Cardiac muscle cell (in vitro differentiated cells and primary cell): ENCODE measurements around the gene NAPB. TPM values are rescaled to one million over a fixed set of nuclear protein-coding genes. Genes with fewer than 3 reads are reported as not detected.

ENCODE experiments used
- DNase-seq, 2 donors: peaks; one replicate each; pipeline versions ENCODE4 v3.0.0 to v3.0.0-alpha.2; 2010 to 2017; ENCODE audit warnings: low read depth in 1 of 2, low spot score in 1 of 2
- H3K27ac ChIP-seq: fragments of 200-600 bp; sonication (generic); 2 replicates; pipeline ENCODE4 v1.5.1; 2016
- H3K27me3 ChIP-seq: fragments of 200-600 bp; sonication (generic); 2 replicates; pipeline ENCODE4 v1.6.0; 2016; ENCODE audit warnings: control low read depth
- H3K36me3 ChIP-seq: fragments of 200-600 bp; sonication (generic); 2 replicates; pipeline ENCODE4 v1.5.1; 2016; ENCODE audit warnings: control low read depth
- H3K4me1 ChIP-seq: fragments of 200-600 bp; sonication (generic); 2 replicates; pipeline ENCODE4 v1.8.1; 2017; ENCODE audit warnings: low read depth, mild to moderate bottlenecking, mixed run types
- H3K4me3 ChIP-seq: fragments of 200-600 bp; sonication (generic); 2 replicates; pipeline ENCODE4 v1.5.1; 2016; ENCODE audit warnings: mild to moderate bottlenecking
- H3K9me3 ChIP-seq: fragments of 200-600 bp; sonication (generic); 2 replicates; pipeline ENCODE4 v1.5.1; 2017; ENCODE audit warnings: low read depth, mild to moderate bottlenecking, control low read depth
- polyA plus RNA-seq: library from polyadenylated mRNA; unstranded; fragments of >200 nt; fragmentation: Nextera tagmentation; extraction: Ambion mirVana; gene quantifications from 2 replicates; pipeline ENCODE4 v1.2.1, GENCODE V29; 2016
- total RNA-seq: library from RNA; depleted of rRNA; stranded (reverse); fragments of >200 nt; gene quantifications from 2 replicates; pipeline ENCODE4 v1.2.3, GENCODE V29; 2016
- TF ChIP-seq, protein P1 (sequence below): IDR thresholded peaks from 2 replicates; pipeline ENCODE4 v1.5.1; 2012; ENCODE audit warnings: low read depth, mild to moderate bottlenecking, low read length

NAPB gene
- total and polyA plus RNA-seq, 2 experiments from 2014 or later: 12.9 to 16.6 TPM

DNA sequence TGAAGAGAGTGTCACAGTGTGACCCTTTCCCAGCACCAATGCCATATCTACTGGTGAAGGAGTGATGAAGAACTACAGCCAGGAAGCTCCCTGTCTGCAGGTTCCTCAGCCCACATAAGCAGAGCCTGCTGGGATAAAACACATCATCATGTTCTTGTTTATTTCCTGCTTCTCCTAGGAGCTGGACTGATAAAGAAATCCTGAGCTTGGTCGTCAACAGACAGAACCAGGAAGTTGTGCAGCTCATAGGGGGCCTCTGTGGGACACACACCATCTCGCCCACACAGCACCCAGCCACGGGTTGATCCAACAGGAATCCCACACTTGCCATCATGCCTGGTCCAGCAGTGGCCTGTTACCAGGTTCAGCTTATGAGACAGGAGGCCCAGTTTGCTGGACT, 15.4 kb upstream of the NAPB start:
- DNase-seq: peak in 1 of 2 donors; percentile 67
- H3K36me3 ChIP-seq: no peaks in the 10 kb centered on the region
- no peak overlapping the region for H3K4me3 ChIP-seq
- H3K4me1 ChIP-seq: peaks cover 5% of the 10 kb centered on the region
- no peaks in the 10 kb centered on the region for H3K9me3 ChIP-seq
- H3K27me3 ChIP-seq: no peaks in the 10 kb centered on the region
- H3K27ac ChIP-seq: no peak overlapping the region
- TF ChIP-seq, protein P1, sequence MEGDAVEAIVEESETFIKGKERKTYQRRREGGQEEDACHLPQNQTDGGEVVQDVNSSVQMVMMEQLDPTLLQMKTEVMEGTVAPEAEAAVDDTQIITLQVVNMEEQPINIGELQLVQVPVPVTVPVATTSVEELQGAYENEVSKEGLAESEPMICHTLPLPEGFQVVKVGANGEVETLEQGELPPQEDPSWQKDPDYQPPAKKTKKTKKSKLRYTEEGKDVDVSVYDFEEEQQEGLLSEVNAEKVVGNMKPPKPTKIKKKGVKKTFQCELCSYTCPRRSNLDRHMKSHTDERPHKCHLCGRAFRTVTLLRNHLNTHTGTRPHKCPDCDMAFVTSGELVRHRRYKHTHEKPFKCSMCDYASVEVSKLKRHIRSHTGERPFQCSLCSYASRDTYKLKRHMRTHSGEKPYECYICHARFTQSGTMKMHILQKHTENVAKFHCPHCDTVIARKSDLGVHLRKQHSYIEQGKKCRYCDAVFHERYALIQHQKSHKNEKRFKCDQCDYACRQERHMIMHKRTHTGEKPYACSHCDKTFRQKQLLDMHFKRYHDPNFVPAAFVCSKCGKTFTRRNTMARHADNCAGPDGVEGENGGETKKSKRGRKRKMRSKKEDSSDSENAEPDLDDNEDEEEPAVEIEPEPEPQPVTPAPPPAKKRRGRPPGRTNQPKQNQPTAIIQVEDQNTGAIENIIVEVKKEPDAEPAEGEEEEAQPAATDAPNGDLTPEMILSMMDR: no peak

DNA sequence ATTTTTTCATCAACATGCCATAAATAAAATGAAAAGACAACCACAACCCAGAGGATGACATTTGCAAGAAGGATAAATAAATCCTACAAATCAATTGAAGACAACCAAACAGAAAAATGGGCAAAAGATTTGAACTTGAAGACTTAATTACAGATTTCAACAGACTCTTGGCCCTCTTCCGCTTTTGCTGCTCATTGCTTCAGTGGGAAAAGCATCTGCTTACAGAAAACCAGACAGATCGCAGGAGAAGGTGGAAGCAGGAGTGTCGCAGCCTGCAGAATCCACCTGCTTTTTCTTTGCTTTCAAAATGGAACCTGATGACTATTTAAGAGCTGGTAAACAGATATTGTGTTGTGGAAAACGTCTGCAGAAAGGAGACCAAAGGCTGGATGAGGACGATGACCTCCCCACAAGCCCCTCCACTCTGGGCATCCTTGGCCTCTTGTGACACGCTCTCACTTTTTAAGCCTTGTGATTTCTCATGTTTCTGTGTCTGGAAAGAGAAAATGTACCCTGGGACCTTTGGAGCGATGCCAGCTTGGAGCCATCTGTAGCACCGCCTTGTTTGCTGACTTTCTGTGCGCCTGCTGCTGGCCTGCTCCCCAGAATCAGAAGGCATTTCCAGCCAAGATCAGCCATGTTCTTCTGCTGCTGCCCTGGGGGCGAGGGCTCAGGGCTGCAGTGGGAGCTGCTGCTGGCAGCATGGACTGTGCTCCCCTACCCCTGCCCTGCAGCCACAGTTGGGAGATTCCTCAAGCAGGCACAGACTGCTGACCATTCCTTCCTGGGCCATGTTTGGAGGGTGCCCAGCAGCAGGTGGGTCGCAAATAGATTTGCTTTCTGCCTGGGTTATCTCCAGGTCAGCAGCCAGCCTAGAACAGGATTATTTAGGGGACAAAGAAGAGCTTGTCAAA, 14.6 kb upstream of the NAPB start:
- H3K4me1 ChIP-seq: peaks cover 5% of the 10 kb centered on the region
- H3K27me3 ChIP-seq: no peaks in the 10 kb centered on the region
- H3K27ac ChIP-seq: no peak overlapping the region
- H3K36me3 ChIP-seq: no peaks in the 10 kb centered on the region
- H3K4me3 ChIP-seq: no peak overlapping the region
- DNase-seq: peak in 1 of 2 donors; percentile 37
- TF ChIP-seq, protein P1: no peak
- H3K9me3 ChIP-seq: no peaks in the 10 kb centered on the region

DNA sequence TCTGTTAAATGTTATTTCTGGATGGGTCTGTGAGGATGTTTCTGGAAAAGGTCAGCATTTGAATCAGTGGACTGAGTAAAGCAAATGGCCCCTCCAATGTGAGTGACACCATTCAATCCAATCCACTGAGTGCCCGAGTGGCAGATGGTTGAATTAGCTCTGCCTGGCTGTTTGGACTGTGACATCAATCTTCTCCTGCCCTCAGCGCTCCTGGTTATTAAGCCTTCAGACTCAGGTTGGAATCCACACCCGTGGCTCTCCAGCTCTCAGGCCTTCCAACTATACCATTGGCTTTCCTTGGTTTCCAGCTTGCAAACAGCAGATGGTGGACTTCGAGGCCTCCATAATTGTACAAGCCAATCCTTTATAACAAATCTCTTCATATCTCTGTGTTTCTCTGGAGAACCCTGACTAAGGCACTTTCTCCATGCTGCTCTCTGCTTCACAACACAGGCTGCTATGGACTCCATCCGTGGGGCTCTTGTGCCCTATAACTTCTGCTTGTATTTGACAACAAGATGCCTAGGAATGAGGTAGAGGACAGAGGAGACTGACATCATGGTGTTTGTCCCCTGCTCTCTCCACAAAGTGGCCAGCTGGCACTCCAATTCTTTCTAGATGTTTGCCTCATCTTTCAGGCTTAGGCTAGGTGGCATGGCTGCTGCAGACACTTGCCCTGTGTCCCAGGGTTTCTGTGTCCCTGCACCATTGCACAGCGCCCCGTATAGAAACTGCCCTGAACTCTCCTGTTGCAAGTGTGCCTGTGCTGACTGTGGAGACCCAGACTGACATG, 13.4 kb upstream of the NAPB start:
- DNase-seq: no peak
- Histone ChIP-seq H3K27ac (no peak overlapping the region), H3K4me3 (no peak overlapping the region), H3K9me3 (no peaks in the 10 kb centered on the region), H3K36me3 (no peaks in the 10 kb centered on the region), H3K4me1 (peaks cover 5% of the 10 kb centered on the region), H3K27me3 (no peaks in the 10 kb centered on the region)
- TF ChIP-seq, protein P1: no peak

DNA sequence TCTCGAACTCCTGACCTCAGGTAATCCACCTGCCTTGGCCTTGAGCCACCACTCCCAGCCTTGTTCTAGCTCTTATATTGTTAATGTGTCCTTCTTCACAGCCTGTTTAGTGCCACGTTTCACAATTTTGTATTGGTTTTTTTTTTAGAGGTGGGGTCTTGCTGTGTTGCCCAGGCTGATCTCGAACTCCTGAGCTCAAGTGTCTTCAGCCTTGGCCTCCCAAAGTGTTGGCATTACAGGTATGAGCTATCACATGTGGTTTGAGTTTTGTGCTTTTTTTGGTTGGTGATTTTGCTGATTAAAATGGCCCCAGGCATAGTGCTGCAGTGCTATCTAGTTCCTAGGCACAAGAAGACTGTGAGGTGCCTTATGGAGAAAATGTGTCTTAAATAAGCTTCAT, 12.3 kb upstream of the NAPB start:
- Histone ChIP-seq H3K27me3 (no peaks in the 10 kb centered on the region), H3K4me1 (peaks cover 5% of the 10 kb centered on the region), H3K4me3 (no peak overlapping the region), H3K36me3 (no peaks in the 10 kb centered on the region), H3K9me3 (no peaks in the 10 kb centered on the region), H3K27ac (no peak overlapping the region)
- TF ChIP-seq, protein P1: no peak
- DNase-seq: no peak

DNA sequence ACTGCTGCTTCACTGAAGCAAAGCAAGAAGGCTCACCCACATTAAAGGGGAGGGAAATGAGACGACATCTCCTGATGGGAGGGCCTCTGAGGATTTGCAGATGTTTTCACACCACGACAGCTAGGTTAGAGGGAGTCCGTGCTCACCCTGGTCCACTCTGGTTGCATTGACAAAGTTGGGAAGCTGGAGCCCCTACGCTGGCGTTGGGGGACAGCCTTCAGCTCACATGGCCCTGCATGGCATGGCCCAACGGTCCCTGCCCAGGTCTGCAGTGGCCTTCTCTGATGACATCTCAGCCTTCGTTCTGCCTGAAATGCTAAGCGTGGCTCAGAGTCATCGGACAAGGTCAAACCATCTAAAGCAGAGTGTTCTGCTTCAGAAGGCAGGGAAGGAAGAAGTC, 3.8 kb upstream of the NAPB start:
- H3K36me3 ChIP-seq: no peaks in the 10 kb centered on the region
- TF ChIP-seq, protein P1: no peak
- DNase-seq: no peak

More for the DNA sequence above, 3.8 kb upstream of the NAPB start:
- H3K27me3 ChIP-seq: no peaks in the 10 kb centered on the region
- H3K4me3 ChIP-seq: no peak overlapping the region
- no peak overlapping the region for H3K27ac ChIP-seq
- H3K4me1 ChIP-seq: peaks cover 2% of the 10 kb centered on the region
- no peaks in the 10 kb centered on the region for H3K9me3 ChIP-seq
